Measurements from ENCODE around the gene ZC3H12C.
"Not testable (repeated sequence)": the region's sequence is repeated elsewhere in the genome, so short reads cannot be mapped to it uniquely, and the experiment has no call there.

ZC3H12C gene

GRCh38 chr11:110185121-110185591, 92.0 kb downstream of the ZC3H12C start:
- no peak for DNase-seq

DNA sequence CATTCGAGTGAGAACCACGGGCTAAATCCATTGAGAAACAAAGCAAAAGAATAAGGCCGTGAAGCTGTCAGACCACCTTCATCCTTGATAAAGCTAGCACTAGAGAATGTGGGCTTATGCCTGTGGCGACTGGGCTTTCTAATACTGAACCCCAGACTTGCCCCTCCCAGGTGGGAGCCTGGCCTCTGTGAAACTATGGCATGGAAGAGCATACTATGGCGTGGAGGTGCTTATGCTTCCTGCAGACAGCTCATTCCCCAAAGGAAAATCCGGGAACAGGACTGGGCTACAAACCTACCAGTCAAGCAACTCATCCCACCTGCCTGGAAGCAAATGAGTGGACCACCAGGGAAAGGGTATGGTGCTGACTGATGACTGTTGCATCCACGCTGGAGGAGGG, 92.4 kb downstream of the ZC3H12C start:
- DNase-seq: no peak

- DNase-seq: no peak
Observed at GRCh38 chr11:110186456-110186855, 93.3 kb downstream of the ZC3H12C start.

- no peak for DNase-seq
Observed at GRCh38 chr11:110186867-110187266, 93.7 kb downstream of the ZC3H12C start.

DNA sequence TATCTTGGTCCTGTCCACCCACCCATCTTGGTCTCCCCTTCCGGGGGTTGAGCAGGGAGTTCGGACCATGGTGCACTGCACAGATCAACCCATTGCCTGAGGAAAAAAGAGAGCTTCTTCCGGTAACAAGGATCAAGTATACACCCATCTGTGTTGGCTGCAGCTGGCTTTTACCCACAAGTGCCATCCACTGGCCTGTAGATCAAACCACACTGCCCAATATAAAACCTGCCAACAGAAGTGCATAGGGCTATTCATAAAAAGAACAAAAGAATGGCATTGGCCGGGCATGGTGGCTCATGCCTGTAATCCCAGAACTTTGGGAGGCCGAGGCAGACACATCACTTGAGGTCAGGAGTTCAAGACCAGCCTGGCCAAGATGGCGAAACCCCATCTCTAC, 94.5 kb downstream of the ZC3H12C start:
- no peak for DNase-seq

DNA sequence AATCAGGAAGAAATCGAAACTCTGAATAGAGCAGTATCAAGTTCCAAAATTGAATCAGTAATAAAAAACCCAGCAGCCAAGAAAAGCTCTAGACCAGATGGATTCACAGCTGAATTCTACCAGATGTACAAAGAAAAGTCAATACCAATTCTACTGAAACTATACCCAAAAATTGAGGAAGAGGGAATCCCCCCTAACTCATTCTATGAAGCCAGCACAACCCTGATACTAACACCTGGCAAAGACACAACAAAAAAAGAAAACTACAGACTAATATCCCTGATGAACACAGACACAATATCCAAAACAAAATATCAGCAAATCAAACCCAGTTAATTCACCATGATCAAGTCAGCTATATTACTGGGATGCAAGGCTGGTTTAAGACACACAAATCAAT, 97.7 kb downstream of the ZC3H12C start:
- no peak for DNase-seq

DNA sequence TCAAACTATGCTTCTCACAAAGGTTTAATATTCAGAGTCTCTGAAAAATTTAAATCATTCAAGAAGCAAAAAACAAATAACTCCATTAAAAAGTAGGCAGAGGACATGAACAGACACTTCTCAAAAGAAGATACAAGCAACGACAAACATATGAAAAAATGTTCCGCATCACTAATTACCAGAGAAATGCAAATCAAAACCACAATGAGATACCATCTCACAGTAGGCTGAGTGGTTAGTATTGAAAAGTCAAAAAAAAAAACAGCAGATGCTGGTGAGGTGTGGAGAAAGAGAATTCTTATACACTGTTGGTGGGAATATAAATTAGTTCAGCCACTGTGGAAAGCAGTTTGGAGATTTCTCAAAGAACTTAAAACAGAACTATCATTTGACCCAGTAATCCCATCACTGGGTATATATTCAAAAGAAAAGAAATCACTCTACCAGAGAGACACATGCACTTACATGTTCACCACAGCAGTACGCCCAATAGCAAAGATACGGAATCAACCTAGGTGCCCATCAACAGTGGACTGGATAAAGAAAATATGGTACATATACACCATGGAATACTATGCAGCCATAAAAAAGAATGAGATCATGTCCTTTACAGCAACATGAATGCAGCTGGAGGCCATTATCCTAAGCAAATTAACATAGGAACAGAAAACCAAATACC, 99.6 kb downstream of the ZC3H12C start:
- not testable (repeated sequence) for DNase-seq

DNA sequence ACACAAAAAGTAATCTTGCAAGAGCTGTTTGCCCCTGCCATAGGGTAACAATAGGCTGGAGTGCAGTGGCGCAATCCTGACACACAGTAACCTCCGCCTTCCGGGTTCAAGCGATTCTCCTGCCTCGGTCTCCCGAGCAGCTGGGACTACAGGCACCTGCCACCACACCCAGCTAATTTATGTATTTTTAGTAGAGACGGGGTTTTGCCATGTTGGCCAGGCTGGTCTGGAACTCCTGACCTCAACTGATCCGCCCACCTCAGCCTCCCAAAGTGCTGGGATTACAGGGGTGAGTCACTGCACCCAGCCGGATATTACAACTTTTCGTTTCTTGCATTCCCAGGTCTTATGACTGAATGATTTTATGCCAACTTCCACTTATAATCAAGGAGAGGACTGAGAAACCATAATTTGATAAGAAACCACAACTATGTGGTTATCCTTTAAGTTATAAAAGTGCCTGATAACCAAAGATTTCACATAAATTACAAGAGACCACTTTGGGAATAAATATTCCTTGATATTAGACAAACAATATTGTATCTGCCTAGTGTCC, 101.1 kb downstream of the ZC3H12C start:
- not testable (repeated sequence) for DNase-seq

DNA sequence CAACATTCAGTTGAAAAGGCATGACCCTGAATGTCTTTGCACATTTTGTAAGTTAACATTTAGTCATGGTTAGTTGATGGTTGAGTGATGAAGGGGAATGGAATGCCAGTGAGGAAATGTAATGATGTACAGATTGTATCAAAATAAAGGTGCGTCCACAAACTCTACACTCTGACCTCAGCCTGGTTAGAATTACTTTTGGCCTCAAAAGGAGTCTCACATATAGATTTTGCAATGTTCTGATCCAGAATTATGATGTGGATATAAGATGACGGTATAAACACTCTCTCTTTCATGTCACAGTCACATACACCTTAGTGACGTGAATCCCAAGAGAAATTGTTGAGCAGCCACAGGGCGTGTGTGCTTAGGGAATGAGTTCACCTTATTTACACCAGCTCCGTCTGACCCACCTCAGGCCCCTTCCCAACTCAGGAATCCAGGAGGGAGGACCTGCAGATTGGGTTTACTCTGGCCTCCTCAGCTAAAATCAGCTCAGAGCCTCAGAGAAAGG, 103.1 kb downstream of the ZC3H12C start:
- no peak for DNase-seq

GRCh38 chr11:110196884-110197420, 103.8 kb downstream of the ZC3H12C start:
- DNase-seq: no peak

GRCh38 chr11:110198031-110198729, 105.0 kb downstream of the ZC3H12C start:
- DNase-seq: no peak

DNA sequence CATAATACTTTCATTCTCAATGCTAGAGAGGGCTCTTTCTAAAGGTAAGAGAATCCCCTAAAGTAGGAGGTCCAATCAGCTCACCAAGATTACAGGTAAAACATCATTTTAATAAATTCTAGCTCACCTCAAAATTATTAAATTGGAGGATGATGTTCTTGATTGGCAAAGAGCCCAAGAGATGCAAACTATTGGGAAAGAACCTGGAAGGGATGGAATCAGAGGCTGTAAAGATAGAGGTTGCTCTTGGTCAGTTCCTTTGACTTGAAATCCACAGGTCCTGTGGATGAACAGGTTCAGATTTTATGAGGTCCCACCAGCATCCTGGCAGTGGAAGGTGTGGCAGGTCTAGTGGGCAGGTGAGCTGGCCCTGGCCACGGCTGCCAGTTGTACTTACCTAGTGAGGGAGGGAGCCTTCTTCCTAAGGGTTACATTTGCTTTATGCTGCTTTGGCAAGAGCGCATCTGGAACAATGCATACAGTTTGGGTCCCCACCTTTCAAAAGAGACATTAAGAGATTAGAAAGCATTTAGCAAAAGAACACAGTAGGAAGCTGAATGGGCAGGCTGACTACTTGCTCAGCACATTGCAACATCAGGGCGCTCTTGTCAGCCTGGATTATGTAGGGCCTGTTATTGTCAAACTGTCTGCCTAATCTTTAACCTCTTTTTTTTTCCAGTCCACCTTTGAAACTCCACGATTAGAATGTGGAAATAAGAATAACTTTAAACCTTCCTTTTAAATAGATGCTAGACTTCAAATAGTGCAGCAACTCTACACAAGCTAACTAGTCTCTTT, 106.2 kb downstream of the ZC3H12C start:
- no peak for DNase-seq

GRCh38 chr11:110200241-110200640, 107.0 kb downstream of the ZC3H12C start:
- DNase-seq: no peak

- DNase-seq: no peak
Observed at GRCh38 chr11:110200836-110201235, 107.6 kb downstream of the ZC3H12C start.

- peak in 1 of 3 experiments; percentile 23 for DNase-seq
Observed at GRCh38 chr11:110207123-110207522, 113.9 kb downstream of the ZC3H12C start.

DNA sequence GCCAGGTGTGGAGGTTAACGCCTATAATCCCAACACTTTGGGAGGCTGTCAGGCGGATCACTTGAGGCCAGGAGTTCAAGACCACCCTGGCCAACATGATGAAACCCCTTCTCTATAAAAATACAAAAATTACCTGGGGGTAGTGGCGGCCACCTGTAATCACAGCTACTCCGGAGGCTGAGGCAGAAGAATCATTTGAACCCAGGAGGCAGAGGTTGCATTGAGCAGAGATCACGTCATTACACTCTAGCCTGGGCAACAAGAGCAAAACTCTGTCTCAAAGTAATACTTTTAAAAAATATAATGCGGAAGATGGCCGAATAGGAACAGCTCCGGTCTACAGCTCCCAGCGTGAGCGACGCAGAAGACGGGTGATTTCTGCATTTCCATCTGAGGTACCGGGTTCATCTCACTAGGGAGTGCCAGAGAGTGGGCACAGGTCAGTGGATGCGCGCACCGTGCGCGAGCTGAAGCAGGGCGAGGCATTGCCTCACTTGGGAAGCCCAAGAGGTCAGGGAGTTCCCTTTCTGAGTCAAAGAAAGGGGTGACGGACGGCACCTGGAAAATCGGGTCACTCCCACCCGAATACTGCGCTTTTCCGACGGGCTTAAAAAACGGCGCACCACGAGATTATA, 115.6 kb downstream of the ZC3H12C start:
- DNase-seq: peak; percentile 19 to 55 (median 23)

DNA sequence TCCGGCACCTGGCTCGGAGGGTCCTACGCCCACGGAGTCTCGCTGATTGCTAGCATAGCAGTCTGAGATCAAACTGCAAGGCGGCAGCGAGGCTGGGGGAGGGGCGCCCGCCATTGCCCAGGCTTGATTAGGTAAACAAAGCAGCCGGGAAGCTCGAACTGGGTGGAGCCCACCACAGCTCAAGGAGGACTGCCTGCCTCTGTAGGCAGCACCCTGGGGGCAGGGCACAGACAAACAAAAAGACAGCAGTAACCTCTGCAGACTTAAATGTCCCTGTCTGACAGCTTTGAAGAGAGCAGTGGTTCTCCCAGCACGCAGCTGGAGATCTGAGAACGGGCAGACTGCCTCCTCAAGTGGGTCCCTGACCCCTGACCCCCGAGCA, 116.1 kb downstream of the ZC3H12C start:
- DNase-seq: not testable (repeated sequence)

DNA sequence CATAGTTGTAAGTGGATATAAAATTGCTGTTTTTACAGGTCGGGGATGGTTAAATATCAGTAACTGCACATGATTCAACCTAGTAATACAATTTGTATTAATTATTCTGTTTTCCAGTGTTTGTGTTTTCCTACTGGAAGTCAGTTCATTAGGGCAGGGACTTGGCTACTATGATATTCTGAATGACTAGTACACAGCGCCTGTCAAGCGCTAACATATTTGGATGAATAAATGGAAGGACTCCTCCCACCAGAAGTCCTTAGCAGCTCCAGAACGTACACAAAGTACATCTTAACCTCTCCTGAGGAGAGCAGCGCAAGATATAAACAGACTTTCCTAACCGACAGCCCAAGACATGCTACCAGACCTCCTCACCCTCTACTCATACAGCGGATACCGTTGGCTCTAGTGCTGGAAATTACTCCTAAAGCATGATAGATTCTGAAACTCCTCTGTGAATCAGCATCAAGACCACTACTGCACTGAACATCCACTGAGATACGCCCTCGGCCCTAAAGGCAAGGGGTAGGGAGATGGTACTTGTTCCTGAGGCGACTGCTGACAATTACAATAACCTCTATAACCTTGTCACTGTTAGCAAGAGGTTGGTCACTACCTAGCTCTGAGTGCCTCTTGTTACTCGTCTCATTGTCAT, 124.2 kb downstream of the ZC3H12C start:
- DNase-seq: no peak

- DNase-seq: no peak
Observed at GRCh38 chr11:110217936-110218335, 124.7 kb downstream of the ZC3H12C start.

DNA sequence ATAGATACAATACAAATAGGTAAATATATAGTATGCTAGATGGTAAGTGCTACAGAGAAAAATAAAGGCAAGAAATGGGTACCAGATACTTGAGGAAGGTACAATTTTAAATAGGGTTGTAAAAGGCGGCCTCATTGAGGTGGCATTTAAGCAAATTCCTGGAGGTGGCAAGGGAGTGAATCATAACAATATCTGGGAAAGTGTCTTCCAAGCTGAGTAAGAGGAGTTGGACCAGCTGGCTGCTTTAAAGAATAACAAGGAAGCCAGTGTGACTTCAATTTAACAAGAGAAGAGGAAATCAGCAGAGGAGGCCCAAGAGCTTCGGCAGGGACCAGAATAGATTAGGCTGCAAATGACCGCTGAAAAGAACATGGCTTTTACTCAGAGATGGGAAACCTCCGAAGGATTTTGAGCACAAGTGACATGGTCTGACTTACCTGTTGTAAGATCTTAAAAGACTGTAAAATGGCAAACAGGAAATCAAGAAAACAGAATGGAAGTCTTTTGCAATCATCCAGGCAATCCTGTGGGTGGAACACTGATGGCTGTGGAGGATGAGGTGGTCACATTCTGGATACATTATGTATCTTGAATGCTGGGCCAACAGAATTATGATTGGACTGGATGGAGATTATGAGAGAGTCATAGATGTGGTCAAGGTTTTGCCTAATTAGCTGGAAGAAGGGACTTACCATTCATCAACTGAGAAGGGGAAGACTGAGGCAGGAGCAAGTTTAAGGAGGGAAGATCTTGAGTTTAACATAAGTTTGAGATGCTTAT, 126.0 kb downstream of the ZC3H12C start:
- DNase-seq: no peak
